CD4-positive, alpha-beta T cell (primary cell): ENCODE results near the gene SIRT3. TPM values are rescaled to one million over a fixed set of nuclear protein-coding genes. Genes with fewer than 3 reads are reported as not detected.
"Not testable (repeated sequence)": the region's sequence is repeated elsewhere in the genome, so short reads cannot be mapped to it uniquely, and the experiment has no call there.

Source experiments
- ATAC-seq: fragments of 200-7000 bp; cut with Tn5 transposase; one replicate; pipeline ENCODE4 v1.10.0; 2022; ENCODE audit warnings: mild to moderate bottlenecking; ENCODE audit not compliant: poor library complexity
- CTCF ChIA-PET: fragments of 350-600 bp; sonication (Branson Sonifier 250); formaldehyde crosslinking; loops from one replicate; lab custom pipeline; 2021; ENCODE audit warnings: antibody characterized with exemption, inconsistent platforms; lab: Charles Lee
- POLR2A ChIA-PET: fragments of 350-600 bp; sonication (Branson Sonifier 250); formaldehyde crosslinking; loops from one replicate; lab custom pipeline; 2021; ENCODE audit warnings: antibody characterized with exemption, inconsistent platforms; lab: Charles Lee
- DNase-seq, 14 experiments: peaks; one replicate each; pipeline ENCODE4 v3.0.0-alpha.2; 2013 to 2020; ENCODE audit warnings: mixed read lengths in 2 of 14
- H3K27ac ChIP-seq, 2 donors: one replicate each; pipeline versions ENCODE4 v1.5.1 to v1.7.0; 2013; ENCODE audit warnings: low read length in 2 of 2, low read depth in 1 of 2, mild to moderate bottlenecking in 1 of 2
- H3K27me3 ChIP-seq, 2 experiments: 1 replicate in 1 of 2; 2 replicates in 1 of 2; pipeline versions ENCODE4 v1.6.1 to v1.7.0; 2013; ENCODE audit warnings: low read length in 2 of 2, control low read depth in 1 of 2, mild to moderate bottlenecking in 1 of 2, moderate library complexity in 1 of 2; ENCODE audit not compliant: insufficient read depth in 2 of 2, control insufficient read depth in 1 of 2
- H3K36me3 ChIP-seq: one replicate; pipeline ENCODE4 v1.6.1; 2013; ENCODE audit warnings: low read length, control low read depth; ENCODE audit not compliant: insufficient read depth
- H3K4me1 ChIP-seq: one replicate; pipeline ENCODE4 v1.6.1; 2013; ENCODE audit warnings: low read length, control low read depth; ENCODE audit not compliant: insufficient read depth
- H3K4me3 ChIP-seq: one replicate; pipeline ENCODE4 v1.5.1; 2013; ENCODE audit warnings: mild to moderate bottlenecking, low read length, moderate library complexity
- H3K9me3 ChIP-seq, 2 experiments: 1 replicate in 1 of 2; 2 replicates in 1 of 2; pipeline versions ENCODE4 v1.6.1 to v1.7.0; 2013; ENCODE audit warnings: low read length in 2 of 2, mild to moderate bottlenecking in 2 of 2, control low read depth in 1 of 2, moderate library complexity in 1 of 2; ENCODE audit not compliant: control insufficient read depth in 1 of 2, insufficient read depth in 1 of 2
- H3K27ac Mint-ChIP-seq: one replicate; pipeline ENCODE4 v1.8.0; 2020; ENCODE audit warnings: mixed read lengths
- H3K27me3 Mint-ChIP-seq: one replicate; pipeline ENCODE4 v1.8.0; 2021; ENCODE audit warnings: mixed read lengths
- H3K36me3 Mint-ChIP-seq: one replicate; pipeline ENCODE4 v1.8.0; 2021; ENCODE audit warnings: low read depth, mixed read lengths
- H3K4me1 Mint-ChIP-seq: one replicate; pipeline ENCODE4 v1.8.0; 2021; ENCODE audit warnings: low read depth, mixed read lengths
- H3K4me3 Mint-ChIP-seq: one replicate; pipeline ENCODE4 v1.8.0; 2020; ENCODE audit warnings: mild to moderate bottlenecking, mixed read lengths
- H3K9me3 Mint-ChIP-seq: one replicate; pipeline ENCODE4 v1.8.0; 2020; ENCODE audit warnings: mixed read lengths
- CTCF ChIP-seq: fragments of 200-600 bp; IDR thresholded peaks from one replicate; pipeline ENCODE4 v1.8.0; 2022; ENCODE audit warnings: antibody characterized with exemption, mild to moderate bottlenecking
- intact Hi-C, 2 experiments: fragments of 100-400 bp; cut with DNase I in 1 of 2; cut with micrococcal nuclease in 1 of 2; formaldehyde crosslinking; loops; one replicate each; pipeline versions ENCODE4 v1.15.1 to v1.9.0; 2023 to 2025; cut with DNase I, micrococcal nuclease
- total RNA-seq, 174 experiments: library from RNA in 2 of 174; stranded (reverse) in 2 of 174; gene quantifications; one replicate each; pipeline ENCODE4 v1.2.3 and lab custom pipeline; 2021 to 2026

SIRT3 gene
- total RNA-seq, 2 experiments from 2014 or later = 16.4 to 18.0 TPM

- H3K36me3 ChIP-seq, POLR2A ChIA-PET, H3K27ac ChIP-seq, intact Hi-C loops, ATAC-seq, H3K36me3 Mint-ChIP-seq, H3K27me3 Mint-ChIP-seq, H3K9me3 ChIP-seq, H3K27me3 ChIP-seq, H3K9me3 Mint-ChIP-seq, H3K4me3 ChIP-seq, CTCF ChIA-PET, DNase-seq: not testable (repeated sequence)
- H3K4me1 Mint-ChIP-seq = peaks cover 14% of the 10 kb centered on the region
- peaks cover 16% of the 10 kb centered on the region for H3K4me1 ChIP-seq
- H3K27ac Mint-ChIP-seq = peak within 1 kb of the TSS; percentile 62
- peak within 1 kb of the TSS; percentile 38 for H3K4me3 Mint-ChIP-seq
Observed at GRCh38 chr11:192674-193128, 43.4 kb downstream of the SIRT3 start, which contains the start of gene SCGB1C1. Gene SCGB1C1, plus strand, starts transcription at chr11:193078. Its CDS starts 22 bp downstream, at chr11:193100.

- ATAC-seq = peak; percentile 71
- H3K27me3 ChIP-seq = not testable (repeated sequence)
- peak overlapping the region; percentile 45 for H3K4me3 Mint-ChIP-seq
Observed at GRCh38 chr11:191490-192478, 44.4 kb downstream of the SIRT3 start.

GRCh38 chr11:190546-190945, 45.6 kb downstream of the SIRT3 start:
- peaks cover 14% of the 10 kb centered on the region for H3K4me1 Mint-ChIP-seq
- H3K4me3 Mint-ChIP-seq, H3K27me3 ChIP-seq, H3K9me3 ChIP-seq, H3K27me3 Mint-ChIP-seq, CTCF ChIA-PET, DNase-seq, H3K4me3 ChIP-seq, H3K27ac Mint-ChIP-seq, ATAC-seq, H3K36me3 ChIP-seq, H3K9me3 Mint-ChIP-seq, H3K27ac ChIP-seq, POLR2A ChIA-PET, intact Hi-C loops, H3K36me3 Mint-ChIP-seq: not testable (repeated sequence)
- peaks cover 16% of the 10 kb centered on the region for H3K4me1 ChIP-seq

More at GRCh38 chr11:191490-192478, 44.4 kb downstream of the SIRT3 start:
- H3K27me3 Mint-ChIP-seq, H3K27ac ChIP-seq, CTCF ChIA-PET, H3K9me3 ChIP-seq, intact Hi-C loops, POLR2A ChIA-PET, H3K36me3 Mint-ChIP-seq, H3K9me3 Mint-ChIP-seq, H3K36me3 ChIP-seq, H3K4me3 ChIP-seq: not testable (repeated sequence)
- TF ChIP-seq CTCF = peak; percentile 60
- peaks cover 16% of the 10 kb centered on the region for H3K4me1 ChIP-seq
- Mint-ChIP-seq H3K4me1 (peaks cover 14% of the 10 kb centered on the region), H3K27ac (peak overlapping the region; percentile 62)
- DNase-seq = peak in 11 of 14 experiments; percentile 13 to 68 (median 40)

GRCh38 chr11:189843-190311, 46.3 kb downstream of the SIRT3 start:
- H3K9me3 ChIP-seq, CTCF ChIA-PET, H3K4me3 ChIP-seq, intact Hi-C loops, H3K27me3 ChIP-seq, H3K36me3 Mint-ChIP-seq, POLR2A ChIA-PET, H3K27me3 Mint-ChIP-seq, H3K27ac ChIP-seq, H3K27ac Mint-ChIP-seq, H3K36me3 ChIP-seq, H3K4me3 Mint-ChIP-seq, H3K9me3 Mint-ChIP-seq: not testable (repeated sequence)
- H3K4me1 Mint-ChIP-seq = peaks cover 14% of the 10 kb centered on the region
- DNase-seq = peak in 7 of 14 experiments; percentile 22 to 54 (median 35)
- H3K4me1 ChIP-seq = peaks cover 16% of the 10 kb centered on the region
- peak; percentile 65 for ATAC-seq

GRCh38 chr11:189200-189783, 46.9 kb downstream of the SIRT3 start:
- H3K27ac Mint-ChIP-seq = not testable (repeated sequence)

GRCh38 chr11:180242-180641, 55.9 kb downstream of the SIRT3 start:
- POLR2A ChIA-PET, CTCF ChIA-PET, DNase-seq: not testable (repeated sequence)

More at GRCh38 chr11:189200-189783, 46.9 kb downstream of the SIRT3 start:
- H3K4me3 ChIP-seq, H3K27me3 ChIP-seq, H3K4me3 Mint-ChIP-seq, H3K27ac ChIP-seq, H3K36me3 ChIP-seq, H3K36me3 Mint-ChIP-seq, POLR2A ChIA-PET, H3K9me3 ChIP-seq, CTCF ChIA-PET, intact Hi-C loops, H3K27me3 Mint-ChIP-seq, H3K9me3 Mint-ChIP-seq: not testable (repeated sequence)
- ATAC-seq = peak; percentile 2
- peak in 4 of 14 experiments; percentile 0 to 61 (median 23) for DNase-seq
- peaks cover 16% of the 10 kb centered on the region for H3K4me1 ChIP-seq
- peaks cover 14% of the 10 kb centered on the region for H3K4me1 Mint-ChIP-seq

More at GRCh38 chr11:180242-180641, 55.9 kb downstream of the SIRT3 start:
- H3K36me3 ChIP-seq, ATAC-seq, H3K36me3 Mint-ChIP-seq, H3K27me3 Mint-ChIP-seq, H3K4me3 Mint-ChIP-seq, H3K27ac Mint-ChIP-seq, H3K4me3 ChIP-seq, intact Hi-C loops, H3K4me1 Mint-ChIP-seq, H3K9me3 ChIP-seq, H3K9me3 Mint-ChIP-seq, H3K27me3 ChIP-seq, H3K4me1 ChIP-seq, H3K27ac ChIP-seq: not testable (repeated sequence)
